Measurements from ENCODE around the gene EBF3. TPM values are rescaled to one million over a fixed set of nuclear protein-coding genes. Genes with fewer than 3 reads are reported as not detected.
A peak's percentile ranks its signal among the peaks of the same experiment; 100 is the strongest.

The EBF3 gene, protein sequence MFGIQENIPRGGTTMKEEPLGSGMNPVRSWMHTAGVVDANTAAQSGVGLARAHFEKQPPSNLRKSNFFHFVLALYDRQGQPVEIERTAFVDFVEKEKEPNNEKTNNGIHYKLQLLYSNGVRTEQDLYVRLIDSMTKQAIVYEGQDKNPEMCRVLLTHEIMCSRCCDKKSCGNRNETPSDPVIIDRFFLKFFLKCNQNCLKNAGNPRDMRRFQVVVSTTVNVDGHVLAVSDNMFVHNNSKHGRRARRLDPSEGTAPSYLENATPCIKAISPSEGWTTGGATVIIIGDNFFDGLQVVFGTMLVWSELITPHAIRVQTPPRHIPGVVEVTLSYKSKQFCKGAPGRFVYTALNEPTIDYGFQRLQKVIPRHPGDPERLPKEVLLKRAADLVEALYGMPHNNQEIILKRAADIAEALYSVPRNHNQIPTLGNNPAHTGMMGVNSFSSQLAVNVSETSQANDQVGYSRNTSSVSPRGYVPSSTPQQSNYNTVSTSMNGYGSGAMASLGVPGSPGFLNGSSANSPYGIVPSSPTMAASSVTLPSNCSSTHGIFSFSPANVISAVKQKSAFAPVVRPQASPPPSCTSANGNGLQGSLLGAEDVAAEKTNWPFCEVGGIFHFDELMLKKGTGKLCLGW
- total RNA-seq (not detected), total RNA-seq (0 to 0.25 (median 0) reads per million in 29 experiments)
- total RNA-seq (2013): not detected

DNA sequence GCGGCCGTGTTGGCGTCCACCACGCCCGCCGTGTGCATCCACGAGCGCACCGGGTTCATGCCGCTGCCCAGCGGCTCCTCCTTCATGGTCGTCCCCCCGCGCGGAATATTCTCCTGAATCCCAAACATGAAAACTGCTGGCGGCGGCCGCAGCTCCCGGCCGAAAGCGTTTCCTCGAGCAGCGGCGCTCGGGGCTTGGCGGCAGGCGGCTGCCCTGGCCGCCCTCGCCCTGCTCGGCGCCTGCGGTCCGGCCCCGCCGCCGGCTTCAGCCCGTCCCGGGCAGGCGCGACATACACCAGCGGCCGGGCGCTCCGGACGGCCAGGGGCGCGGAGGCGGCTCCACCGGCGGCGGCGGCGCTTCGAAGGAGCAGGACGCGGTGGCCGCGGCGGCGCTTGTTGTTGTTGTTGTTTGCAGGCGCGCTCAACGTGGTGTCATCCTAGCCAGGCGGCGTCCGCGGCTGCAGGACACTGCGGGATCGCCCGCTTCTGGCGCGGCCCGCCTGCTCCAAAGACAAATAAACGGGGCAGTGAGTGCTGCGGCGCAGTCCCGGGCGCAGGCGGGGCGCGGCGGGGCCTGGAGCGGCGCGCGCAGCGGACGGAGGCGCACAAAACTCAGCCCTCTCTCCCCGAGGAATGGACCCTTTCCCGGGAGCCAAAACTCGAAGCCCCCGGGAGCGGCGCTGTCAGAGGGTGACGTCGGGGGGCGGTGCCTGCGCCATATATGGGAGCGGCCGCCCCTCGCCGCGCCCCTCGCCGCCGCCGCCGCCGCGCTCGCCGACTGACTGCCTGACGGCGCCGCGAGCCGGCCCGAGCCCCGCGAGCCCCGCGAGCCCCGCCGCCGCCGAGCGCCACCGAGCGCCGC lies at the start of gene EBF3:
TSS of gene EBF3 (minus strand) at position 634 of the 861 bp plus-strand sequence. CDS start at position 128, 506 bp downstream.
- DNase-seq: peak in 26 of 35 experiments; percentile 2 to 69 (median 35)
- Histone ChIP-seq H3K9me3 (no peaks in the 10 kb centered on the region), H3K27me3 (replicated peaks in 1 of 2; ENCODE audit: control insufficient read depth in 2 of 2, extremely low read depth in 1 of 2, insufficient read depth in 2 of 2, low read length in 1 of 2) (peaks cover 28 to 86% of the 10 kb centered on the region in 2 experiments), H3K4me3 (ENCODE audit: control insufficient read depth in 1 of 2, extremely low read depth in 1 of 2, low read length in 1 of 2) (peak within 1 kb of the TSS in 1 of 2 donors; percentile 90), H3K27ac (ENCODE audit: low read length) (no peak within 1 kb of the TSS), H3K36me3 (ENCODE audit: control insufficient read depth in 2 of 2, extremely low read depth in 1 of 2, insufficient read depth in 1 of 2, low read length in 1 of 2) (no peaks in the 10 kb centered on the region), H3K4me1 (ENCODE audit: control insufficient read depth in 1 of 2, extremely low read depth in 1 of 2, insufficient read depth in 2 of 2, low read length in 2 of 2) (peaks cover 12 to 39% of the 10 kb centered on the region in 2 experiments)
- Mint-ChIP-seq H3K27ac (no peak within 1 kb of the TSS), H3K4me1 (peaks cover 20 to 36% (median 23%) of the 10 kb centered on the region in 3 donors), H3K27me3 (peaks cover 47 to 62% of the 10 kb centered on the region in 2 donors), H3K9me3 (no peaks in the 10 kb centered on the region), H3K4me3 (peak within 1 kb of the TSS; percentile 63 to 81 (median 68)), H3K36me3 (no peaks in the 10 kb centered on the region)
- peak; percentile 68 to 87 (median 76) for ATAC-seq (replicated peaks in 1 of 4)
- 2% methylated on average over 128 of the region's 131 CpGs for WGBS (ENCODE audit: insufficient coverage)
- POLR2A ChIA-PET: interaction anchor here in 1 of 2 donors (0.7 kb wide), 1 partner anchor 1907 kb away, joined by 3 read pairs; no protein-coding TSS in a partner anchor
- CTCF ChIA-PET: no interaction called here

DNA sequence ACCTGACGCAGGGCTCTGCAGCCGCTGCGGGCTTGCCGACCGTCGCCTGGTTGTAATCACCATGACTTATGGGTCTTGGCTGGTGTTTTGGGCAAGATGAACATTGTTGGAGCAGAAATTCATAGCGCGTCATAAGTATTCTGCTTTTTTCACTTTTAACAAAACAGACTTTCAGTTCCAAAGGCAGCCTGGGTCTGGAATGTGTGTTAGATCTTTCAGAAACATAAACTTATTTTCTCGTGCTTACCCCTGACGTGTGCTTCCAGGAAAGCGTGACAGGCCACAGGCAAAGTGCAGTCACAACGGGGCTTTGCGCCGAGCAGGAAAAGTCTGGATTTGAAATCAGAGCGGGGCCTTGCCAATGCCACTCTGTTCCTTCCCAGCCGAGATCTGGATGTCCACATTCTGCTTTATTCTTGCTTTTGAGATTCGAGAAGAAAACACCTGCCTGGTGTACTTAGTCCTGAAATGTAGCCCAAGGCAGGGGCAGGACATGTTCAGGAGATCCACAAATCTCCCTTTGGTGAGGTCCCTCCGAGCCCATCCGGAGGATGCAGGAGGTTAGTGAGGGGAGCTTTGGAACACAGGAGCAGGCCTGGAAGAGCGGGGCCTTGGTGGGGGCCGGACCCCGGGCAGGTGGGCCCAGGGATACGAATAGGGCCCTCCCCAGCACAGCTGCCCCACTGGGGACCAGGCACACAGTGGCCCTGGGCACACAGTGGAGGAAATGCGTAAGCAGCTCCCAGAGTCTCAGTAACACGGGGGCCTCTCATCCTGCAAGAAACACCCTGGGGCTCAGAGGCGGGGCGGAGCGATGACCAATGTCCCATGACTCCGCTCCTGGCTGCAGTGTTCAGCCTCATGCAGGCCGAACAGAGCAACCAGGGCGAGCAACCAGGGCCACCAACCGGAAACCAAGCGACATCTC lies 49.5 kb upstream of the EBF3 start:
- Histone ChIP-seq H3K9me3 (no peaks in the 10 kb centered on the region), H3K36me3 (ENCODE audit: control insufficient read depth in 2 of 2, extremely low read depth in 1 of 2, insufficient read depth in 1 of 2, low read length in 1 of 2) (no peaks in the 10 kb centered on the region), H3K27ac (ENCODE audit: low read length) (no peak overlapping the region), H3K4me3 (ENCODE audit: control insufficient read depth in 1 of 2, extremely low read depth in 1 of 2, low read length in 1 of 2) (no peak overlapping the region), H3K27me3 (replicated peaks in 1 of 2; ENCODE audit: control insufficient read depth in 2 of 2, extremely low read depth in 1 of 2, insufficient read depth in 2 of 2, low read length in 1 of 2) (peaks cover 0 to 25% of the 10 kb centered on the region in 2 experiments), H3K4me1 (ENCODE audit: control insufficient read depth in 1 of 2, extremely low read depth in 1 of 2, insufficient read depth in 2 of 2, low read length in 2 of 2) (no peaks in the 10 kb centered on the region)
- H3K27me3 Mint-ChIP-seq: peaks cover 10 to 13% of the 10 kb centered on the region in 2 donors
- POLR2A ChIA-PET: no interaction called here
- no peaks in the 10 kb centered on the region for H3K9me3 Mint-ChIP-seq
- H3K27ac Mint-ChIP-seq: no peak overlapping the region
- CTCF ChIA-PET: no interaction called here
- no peak overlapping the region for H3K4me3 Mint-ChIP-seq
- no peaks in the 10 kb centered on the region for H3K36me3 Mint-ChIP-seq
- 87% methylated on average over 19 of the region's 33 CpGs for WGBS (ENCODE audit: insufficient coverage)
- ATAC-seq (replicated peaks in 1 of 4): no peak
- DNase-seq: no peak
- peaks cover 0 to 3% (median 0%) of the 10 kb centered on the region in 3 donors for H3K4me1 Mint-ChIP-seq

DNA sequence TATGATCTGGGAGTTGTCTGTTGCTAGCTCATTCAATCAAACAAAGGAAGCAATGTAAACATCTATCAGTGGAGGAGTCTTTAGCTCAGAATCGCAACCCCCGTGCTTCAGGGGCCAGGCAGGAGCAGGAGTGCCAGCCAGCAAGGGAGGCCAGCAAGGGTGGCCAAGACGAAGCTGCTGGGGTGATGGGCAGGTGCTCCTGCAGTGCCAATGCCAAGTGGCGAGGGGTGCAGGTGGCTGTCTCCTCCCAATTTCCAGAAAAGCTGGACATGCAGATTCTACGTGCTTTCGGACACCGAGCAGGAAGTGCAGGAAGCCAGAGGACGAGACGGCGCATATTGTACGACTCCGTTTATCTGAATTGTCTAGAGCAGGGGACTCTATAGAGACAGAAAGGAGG lies 48.1 kb upstream of the EBF3 start:
- ChIA-PET CTCF (interaction anchor here in 1 of 2 donors (0.5 kb wide), 1 partner anchor 27 kb away, joined by 10 read pairs; no protein-coding TSS in a partner anchor), POLR2A (no interaction called here)
- ATAC-seq (replicated peaks in 1 of 4) (no peak), DNase-seq (no peak)
- Mint-ChIP-seq H3K36me3 (no peaks in the 10 kb centered on the region), H3K9me3 (no peaks in the 10 kb centered on the region), H3K4me3 (no peak overlapping the region), H3K27ac (no peak overlapping the region), H3K27me3 (peaks cover 22 to 23% of the 10 kb centered on the region in 2 donors), H3K4me1 (no peaks in the 10 kb centered on the region)
- Histone ChIP-seq H3K27ac (ENCODE audit: low read length) (no peak overlapping the region), H3K9me3 (no peaks in the 10 kb centered on the region), H3K4me1 (ENCODE audit: control insufficient read depth in 1 of 2, extremely low read depth in 1 of 2, insufficient read depth in 2 of 2, low read length in 2 of 2) (no peaks in the 10 kb centered on the region), H3K27me3 (replicated peaks in 1 of 2; ENCODE audit: control insufficient read depth in 2 of 2, extremely low read depth in 1 of 2, insufficient read depth in 2 of 2, low read length in 1 of 2) (peaks cover 0 to 23% of the 10 kb centered on the region in 2 experiments), H3K4me3 (ENCODE audit: control insufficient read depth in 1 of 2, extremely low read depth in 1 of 2, low read length in 1 of 2) (no peak overlapping the region), H3K36me3 (ENCODE audit: control insufficient read depth in 2 of 2, extremely low read depth in 1 of 2, insufficient read depth in 1 of 2, low read length in 1 of 2) (no peaks in the 10 kb centered on the region)
- WGBS (ENCODE audit: insufficient coverage): 88% methylated on average over 12 of the region's 12 CpGs

DNA sequence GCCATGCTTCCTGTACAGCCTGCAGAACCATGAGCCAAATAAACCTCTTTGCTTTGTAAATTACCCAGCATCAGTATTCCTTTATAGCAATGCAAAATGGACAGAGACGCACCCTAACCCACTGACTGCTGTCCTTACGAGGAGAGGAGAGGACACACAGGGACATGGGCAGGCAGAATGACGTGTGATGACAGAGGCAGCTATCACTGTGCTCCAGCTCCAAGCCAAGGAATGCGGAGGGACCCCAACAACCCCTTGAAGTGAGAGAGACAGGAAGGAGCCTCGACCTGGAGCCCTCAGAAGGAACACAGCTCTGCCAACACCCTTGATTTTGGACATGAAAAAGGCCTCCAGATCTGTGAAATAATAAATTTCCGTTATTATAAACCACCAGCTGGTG lies 46.6 kb upstream of the EBF3 start:
- Histone ChIP-seq H3K4me1 (ENCODE audit: control insufficient read depth in 1 of 2, extremely low read depth in 1 of 2, insufficient read depth in 2 of 2, low read length in 2 of 2) (no peaks in the 10 kb centered on the region), H3K9me3 (no peaks in the 10 kb centered on the region), H3K4me3 (ENCODE audit: control insufficient read depth in 1 of 2, extremely low read depth in 1 of 2, low read length in 1 of 2) (no peak overlapping the region), H3K36me3 (ENCODE audit: control insufficient read depth in 2 of 2, extremely low read depth in 1 of 2, insufficient read depth in 1 of 2, low read length in 1 of 2) (no peaks in the 10 kb centered on the region), H3K27me3 (replicated peaks in 1 of 2; ENCODE audit: control insufficient read depth in 2 of 2, extremely low read depth in 1 of 2, insufficient read depth in 2 of 2, low read length in 1 of 2) (peaks cover 0 to 20% of the 10 kb centered on the region in 2 experiments), H3K27ac (ENCODE audit: low read length) (no peak overlapping the region)
- H3K4me3 Mint-ChIP-seq: no peak overlapping the region
- H3K27me3 Mint-ChIP-seq: peaks cover 23 to 24% of the 10 kb centered on the region in 2 donors
- 69% methylated on average over 5 of the region's 6 CpGs for WGBS (ENCODE audit: insufficient coverage)
- CTCF ChIA-PET: no interaction called here
- H3K27ac Mint-ChIP-seq: no peak overlapping the region
- no peaks in the 10 kb centered on the region for H3K36me3 Mint-ChIP-seq
- DNase-seq: no peak
- H3K9me3 Mint-ChIP-seq: no peaks in the 10 kb centered on the region
- POLR2A ChIA-PET: no interaction called here
- H3K4me1 Mint-ChIP-seq: no peaks in the 10 kb centered on the region
- ATAC-seq (replicated peaks in 1 of 4): no peak

DNA sequence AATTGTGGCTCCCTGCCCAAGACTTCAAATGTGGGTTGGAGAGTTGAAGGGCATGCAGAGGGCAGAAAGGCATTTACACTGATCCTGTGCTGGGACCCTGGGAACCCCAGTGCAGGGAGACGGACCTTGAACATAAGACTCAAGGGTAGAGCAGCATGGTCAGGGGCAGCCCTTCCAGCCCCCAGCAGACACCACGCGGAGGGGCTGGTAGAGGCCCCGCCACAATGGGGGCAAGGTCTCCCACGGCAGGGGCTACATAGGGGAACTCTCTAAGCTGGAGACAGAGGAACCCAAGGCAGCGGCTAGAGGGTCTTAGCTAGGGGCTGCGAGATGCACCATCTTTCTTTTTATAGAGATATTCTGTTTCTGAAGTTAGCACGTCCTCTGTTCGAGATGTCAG lies 45.2 kb upstream of the EBF3 start:
- ChIA-PET CTCF (no interaction called here), POLR2A (no interaction called here)
- ATAC-seq (replicated peaks in 1 of 4) (no peak), DNase-seq (no peak)
- 96% methylated on average over 3 of the region's 9 CpGs for WGBS (ENCODE audit: insufficient coverage)
- Mint-ChIP-seq H3K9me3 (peaks cover 0 to 6% (median 0%) of the 10 kb centered on the region in 3 donors), H3K4me3 (no peak overlapping the region), H3K27ac (no peak overlapping the region), H3K36me3 (no peaks in the 10 kb centered on the region), H3K4me1 (no peaks in the 10 kb centered on the region), H3K27me3 (peaks cover 33 to 37% of the 10 kb centered on the region in 2 donors)
- Histone ChIP-seq H3K4me3 (ENCODE audit: control insufficient read depth in 1 of 2, extremely low read depth in 1 of 2, low read length in 1 of 2) (no peak overlapping the region), H3K27me3 (replicated peaks in 1 of 2; ENCODE audit: control insufficient read depth in 2 of 2, extremely low read depth in 1 of 2, insufficient read depth in 2 of 2, low read length in 1 of 2) (peaks cover 0 to 22% of the 10 kb centered on the region in 2 experiments), H3K4me1 (ENCODE audit: control insufficient read depth in 1 of 2, extremely low read depth in 1 of 2, insufficient read depth in 2 of 2, low read length in 2 of 2) (no peaks in the 10 kb centered on the region), H3K27ac (ENCODE audit: low read length) (no peak overlapping the region), H3K36me3 (ENCODE audit: control insufficient read depth in 2 of 2, extremely low read depth in 1 of 2, insufficient read depth in 1 of 2, low read length in 1 of 2) (no peaks in the 10 kb centered on the region), H3K9me3 (no peaks in the 10 kb centered on the region)
